GM15510 (cell line): Measurements from ENCODE around the gene KMT2B.

Source experiments
- POLR2A ChIP-seq: IDR thresholded peaks from 3 replicates; pipeline ENCODE4 v1.6.1; 2011; ENCODE audit warnings: borderline replicate concordance; ENCODE audit not compliant: insufficient read length; ENCODE audit errors: extremely low read depth

Gene KMT2B

DNA sequence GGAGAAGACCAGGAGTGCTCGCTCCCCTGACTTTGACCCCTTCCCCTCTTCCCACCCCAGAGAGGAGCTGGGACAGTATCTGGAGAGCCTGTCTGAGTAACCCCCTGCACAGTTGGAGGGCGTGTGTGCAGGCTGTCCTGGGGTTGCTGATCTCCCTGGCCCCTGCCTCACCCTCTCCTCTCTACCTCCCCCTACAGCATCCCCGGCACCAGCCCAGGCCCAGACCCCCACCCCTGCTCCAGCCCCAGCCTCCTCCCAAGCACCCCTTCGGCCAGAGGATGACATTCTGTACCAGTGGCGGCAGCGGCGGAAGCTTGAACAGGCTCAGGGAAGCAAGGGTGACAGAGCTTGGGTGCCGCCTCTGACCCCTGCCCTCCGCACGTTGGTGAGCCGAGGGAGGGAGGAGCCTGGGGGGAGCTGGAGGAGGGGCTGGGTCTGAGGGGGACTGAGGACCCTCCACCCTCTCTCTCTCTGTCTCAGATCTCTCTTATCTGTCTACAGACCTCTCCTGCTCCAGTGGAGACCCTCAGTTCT is 48.8 kb downstream of the KMT2B start:
- TF ChIP-seq POLR2A = no peak

DNA sequence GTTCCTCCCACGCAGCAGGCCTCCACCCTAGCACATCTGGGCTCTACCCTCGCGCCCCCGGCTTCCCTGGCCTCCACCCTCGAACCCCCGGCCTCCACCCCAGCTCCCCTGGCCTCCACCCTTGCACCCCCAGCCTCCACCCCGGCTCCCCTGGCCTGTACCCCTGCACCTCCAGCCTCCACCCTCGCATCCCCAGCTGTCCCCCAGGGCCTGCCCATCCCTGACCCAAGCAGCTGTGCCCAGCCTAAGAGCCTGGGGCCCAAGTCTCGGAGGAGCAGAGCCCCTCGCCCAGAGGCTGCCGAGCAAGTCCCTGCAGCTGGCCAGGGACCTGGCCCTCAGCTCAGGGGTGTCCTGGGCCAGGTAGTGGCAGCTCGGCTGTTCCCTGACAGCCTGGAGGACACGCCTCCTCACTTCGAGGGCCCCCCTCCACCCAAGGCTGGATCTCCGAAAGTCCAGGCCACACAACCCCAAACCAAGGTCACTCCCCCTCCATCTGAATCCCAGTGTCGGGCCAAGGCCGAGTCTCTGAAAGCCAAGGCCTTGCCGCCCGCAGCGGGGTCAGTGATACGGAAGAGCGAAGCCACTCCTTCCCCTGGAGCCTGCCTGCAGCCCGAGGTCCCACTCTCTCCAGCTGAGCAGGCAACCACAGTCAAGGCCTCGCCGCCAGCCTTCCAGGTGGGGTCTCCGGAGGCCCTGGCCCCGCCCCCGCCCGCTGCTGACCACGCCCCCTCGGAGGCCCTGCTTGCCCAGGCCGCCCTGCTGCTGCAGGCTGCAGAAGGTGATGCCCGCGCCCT is 49.7 kb downstream of the KMT2B start:
- TF ChIP-seq POLR2A = no peak

DNA sequence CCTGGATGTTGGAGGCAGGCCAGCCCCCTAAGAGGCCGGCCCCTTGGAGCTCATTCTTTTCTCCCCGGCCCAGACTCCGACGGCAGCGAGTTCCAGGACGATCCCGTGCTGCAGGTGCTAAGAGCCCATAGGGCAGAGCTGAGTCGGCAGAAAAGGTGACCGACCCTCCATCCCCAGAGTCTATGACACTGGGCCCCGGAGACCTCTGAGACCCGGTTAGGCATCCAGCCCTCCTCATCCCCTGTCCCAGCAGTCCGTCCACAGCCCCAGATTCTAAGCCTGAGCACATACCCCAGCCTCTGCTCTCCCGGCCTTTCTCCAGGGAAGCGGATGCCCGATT is 50.2 kb downstream of the KMT2B start:
- TF ChIP-seq POLR2A = no peak

DNA sequence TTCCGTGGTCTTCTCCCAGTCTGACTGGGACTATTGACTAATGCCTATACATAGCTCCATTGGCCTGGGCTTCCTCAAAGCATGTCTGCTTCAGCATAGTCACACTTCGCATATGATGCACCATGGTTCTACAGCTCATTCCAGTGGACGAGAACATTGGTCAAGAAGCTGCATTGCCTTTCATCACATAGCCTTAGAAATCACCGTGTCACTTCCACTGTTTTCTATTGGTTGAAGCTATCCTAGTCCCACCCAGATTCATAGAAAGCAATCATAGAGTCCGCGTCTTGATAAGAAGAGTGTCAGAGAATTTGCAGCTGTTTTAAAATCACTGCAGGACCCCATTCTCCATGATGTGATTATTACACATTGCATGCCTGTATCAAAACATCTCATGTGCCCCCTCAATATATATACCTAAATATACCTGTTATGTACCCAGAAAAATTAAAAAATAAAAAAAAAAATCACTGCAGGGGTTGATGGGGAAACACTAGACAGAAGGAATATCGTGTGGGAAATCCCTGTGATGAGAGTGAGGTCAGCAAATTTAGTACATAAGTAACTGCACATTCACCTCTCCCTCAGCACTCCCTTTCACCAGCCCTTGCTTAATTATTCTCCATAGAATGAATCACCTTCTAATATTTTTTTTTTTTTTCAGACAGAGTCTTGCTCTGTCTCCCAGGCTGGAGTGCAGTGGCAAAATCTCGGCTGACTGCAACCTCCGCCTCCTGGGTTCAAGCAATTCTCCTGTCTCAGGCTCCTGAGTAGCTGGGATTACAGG is 55.4 kb downstream of the KMT2B start:
- no peak for TF ChIP-seq POLR2A

DNA sequence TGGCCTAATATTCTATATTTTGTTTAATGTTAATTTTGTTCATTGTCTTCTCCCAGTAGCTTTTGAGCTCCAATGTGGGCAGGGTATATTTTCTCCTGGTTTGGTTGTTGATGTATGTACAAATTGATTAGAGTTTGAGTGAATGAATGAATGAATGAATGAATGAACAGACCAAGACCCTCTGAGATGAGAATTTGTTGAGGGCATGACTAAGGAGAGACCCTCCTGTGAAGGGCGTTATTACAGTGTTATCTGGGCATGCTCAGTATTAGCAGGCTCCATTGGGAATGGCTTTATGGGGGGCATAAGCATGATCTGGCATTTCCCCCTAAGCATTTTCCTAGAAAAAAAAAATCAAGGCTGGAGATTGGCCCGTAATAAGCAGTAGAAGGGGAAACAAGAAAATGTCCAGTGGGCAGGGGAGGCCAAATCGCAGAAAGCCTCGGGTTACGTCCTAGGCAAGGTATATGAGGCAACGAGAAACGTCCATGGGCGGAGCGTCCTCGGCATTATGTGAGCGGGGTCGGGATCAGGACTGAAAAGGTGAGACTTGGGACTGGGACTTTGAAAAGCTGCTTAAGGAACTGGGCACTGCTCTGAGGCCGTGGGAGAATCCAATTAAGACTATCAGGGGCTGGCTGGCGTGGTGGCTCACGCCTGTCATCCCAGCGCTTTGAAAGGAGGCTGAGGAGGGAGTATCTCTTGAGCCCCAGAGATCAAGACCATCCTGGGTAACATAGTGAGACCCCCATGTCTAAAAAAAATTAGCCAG is 56.7 kb downstream of the KMT2B start:
- TF ChIP-seq POLR2A = no peak

DNA sequence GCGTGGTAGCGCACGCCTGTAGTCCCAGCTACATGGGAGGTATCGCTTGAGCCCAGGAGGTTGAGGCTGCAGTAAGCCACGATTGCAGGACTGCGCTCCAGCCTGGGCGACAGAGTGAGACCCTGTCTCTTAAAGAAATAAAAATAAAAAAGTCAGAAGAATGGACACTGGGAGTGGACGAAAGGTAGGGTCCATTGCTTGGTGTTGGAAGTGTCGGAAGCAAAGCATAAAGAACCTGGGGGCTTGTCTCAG is 57.2 kb downstream of the KMT2B start:
- no peak for TF ChIP-seq POLR2A

DNA sequence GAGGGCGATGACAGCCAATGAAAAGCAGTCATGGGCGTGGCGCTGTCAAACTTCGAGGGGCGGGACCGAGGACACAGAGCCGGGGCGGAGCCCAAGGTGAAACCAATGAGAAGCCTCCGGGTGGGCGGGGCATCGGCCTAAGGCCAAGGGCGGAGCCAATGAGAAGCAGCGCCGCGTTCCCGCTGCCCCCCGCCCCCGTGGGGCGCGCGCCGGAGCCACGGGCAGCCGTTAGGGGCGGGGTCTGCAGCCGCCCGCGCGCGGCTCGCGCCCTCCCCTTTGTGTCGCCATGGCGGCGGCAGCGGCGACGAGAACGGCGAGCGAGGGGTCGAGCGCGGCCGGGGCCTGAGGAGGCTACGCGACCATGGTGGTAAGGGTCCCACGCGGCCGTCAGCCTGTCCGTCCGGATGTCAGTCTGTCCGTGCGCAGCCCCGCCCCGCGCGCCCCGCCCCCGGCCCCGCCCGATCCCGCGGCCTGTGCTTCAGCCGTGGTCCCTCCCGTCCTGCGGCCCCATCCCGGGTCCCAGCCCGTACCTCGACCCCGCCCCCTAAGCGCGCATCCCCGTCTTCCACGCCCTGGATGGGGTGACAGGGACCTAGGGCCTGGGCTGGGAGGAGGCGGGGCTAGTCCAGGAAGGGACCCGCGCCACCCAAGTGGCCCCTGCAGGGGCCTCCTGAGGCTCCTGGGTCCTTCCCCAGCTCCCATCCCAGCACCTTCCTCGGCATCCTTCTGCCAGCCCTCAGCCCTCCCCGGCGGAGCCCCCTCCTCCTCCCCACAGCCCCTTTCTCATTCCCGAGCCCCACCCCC is 57.7 kb downstream of the KMT2B start, which contains the start of gene ARHGAP33:
ARHGAP33 (plus strand) TSS at position 267 of the 804 bp plus-strand sequence; CDS start at position 362, 95 bp downstream.
- TF ChIP-seq POLR2A = peak; percentile 51

DNA sequence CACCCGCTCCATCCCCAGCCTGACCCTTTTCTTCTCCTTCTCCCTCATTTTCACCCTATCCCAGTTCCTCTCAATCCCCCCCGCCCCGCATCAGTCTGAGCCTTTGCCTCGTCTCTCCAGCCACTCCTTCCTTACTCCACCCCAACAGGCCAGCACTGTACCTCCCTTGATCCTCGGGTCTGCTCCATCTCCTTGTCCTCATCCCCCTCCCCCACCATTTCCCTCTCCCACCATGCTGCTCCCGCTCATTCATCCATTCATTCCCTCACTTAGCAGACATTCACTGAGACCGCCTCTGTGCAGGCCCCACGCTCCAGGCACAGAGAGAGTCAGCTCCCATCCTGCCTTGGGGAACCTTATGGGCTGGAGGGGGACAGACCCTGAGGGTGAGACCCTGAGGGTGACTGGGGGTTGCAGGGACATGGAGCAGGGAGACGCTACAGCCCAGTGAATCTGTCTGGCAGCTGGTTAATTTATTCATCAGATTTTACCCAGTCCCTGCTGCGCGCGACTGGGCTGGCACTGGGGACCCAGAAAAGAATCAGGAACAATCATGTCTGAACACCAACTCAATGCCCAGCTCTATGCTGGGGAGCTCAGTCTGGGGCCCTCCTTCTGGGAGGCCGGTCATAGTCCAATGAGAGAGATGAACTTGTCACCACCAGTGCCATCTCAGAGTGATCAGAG is 58.4 kb downstream of the KMT2B start:
- no peak for TF ChIP-seq POLR2A

DNA sequence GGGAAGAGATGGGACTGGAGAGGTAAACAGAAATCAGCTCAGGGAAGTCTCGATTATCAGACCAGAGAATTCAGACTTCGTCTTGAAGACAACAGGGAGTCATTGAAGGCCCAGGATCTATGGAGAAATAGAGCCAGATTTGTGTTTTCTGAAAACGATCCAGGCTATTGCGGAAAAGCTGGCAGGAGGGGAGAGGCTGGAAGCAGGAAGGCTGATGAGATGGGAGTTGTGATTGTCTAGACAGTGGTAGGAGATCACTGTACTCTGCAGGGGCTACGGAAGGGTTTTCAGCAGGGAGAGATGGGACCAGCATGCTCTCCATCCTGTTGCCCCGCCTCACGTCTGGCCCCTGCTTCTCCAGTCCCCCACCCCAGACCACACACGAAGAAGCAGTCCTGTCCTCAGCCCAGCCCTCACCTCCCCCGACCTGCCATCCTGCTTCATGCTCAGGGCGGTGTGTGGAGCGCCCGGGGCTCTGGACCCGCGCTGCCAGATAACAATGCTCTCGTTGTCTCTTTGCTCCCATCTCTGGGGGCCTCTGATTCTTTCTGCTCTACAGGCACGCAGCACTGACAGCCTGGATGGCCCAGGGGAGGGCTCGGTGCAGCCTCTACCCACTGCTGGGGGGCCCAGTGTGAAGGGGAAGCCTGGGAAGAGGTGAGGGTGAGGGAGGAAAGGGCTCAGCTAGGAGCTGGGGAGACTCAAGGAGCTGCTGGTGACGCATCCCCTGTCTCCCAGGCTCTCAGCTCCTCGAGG is 59.5 kb downstream of the KMT2B start:
- TF ChIP-seq POLR2A = no peak

DNA sequence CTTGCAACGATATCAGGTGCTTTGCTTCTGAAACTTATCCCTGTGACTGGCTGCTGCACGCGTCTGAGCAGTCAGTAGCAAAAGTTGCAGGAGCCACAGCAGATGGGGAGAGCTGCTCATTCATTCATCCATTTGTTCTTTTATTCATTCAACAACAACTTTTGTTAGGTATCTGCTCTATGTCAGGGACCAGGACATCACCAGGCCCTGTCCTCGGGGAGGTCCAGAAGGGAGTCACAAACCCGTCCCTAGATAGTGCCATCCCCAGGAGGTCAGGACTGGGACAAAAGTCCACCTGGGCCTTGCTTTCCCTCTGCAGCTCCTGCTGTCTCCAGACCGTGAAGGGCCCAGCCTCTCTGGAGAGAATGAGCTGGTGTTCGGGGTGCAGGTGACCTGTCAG is 60.2 kb downstream of the KMT2B start:
- no peak for TF ChIP-seq POLR2A

DNA sequence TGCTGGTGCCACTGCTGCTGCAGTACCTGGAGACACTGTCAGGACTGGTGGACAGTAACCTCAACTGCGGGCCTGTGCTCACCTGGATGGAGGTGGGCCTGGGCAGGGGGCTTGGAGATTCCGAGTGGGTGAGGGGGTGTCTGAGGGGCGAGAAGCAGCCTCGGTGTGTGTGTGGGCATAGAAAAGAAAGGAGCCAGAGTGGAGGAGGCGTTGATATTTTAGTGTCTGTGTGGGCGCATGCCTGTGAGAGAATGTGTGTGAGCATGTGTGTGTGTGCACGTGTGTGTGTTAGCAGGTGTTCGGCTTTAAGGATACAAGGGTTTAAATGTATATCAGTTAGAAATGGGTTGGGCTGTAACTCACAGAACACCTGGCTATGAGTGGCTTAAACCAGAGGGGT is 61.2 kb downstream of the KMT2B start:
- TF ChIP-seq POLR2A = no peak

DNA sequence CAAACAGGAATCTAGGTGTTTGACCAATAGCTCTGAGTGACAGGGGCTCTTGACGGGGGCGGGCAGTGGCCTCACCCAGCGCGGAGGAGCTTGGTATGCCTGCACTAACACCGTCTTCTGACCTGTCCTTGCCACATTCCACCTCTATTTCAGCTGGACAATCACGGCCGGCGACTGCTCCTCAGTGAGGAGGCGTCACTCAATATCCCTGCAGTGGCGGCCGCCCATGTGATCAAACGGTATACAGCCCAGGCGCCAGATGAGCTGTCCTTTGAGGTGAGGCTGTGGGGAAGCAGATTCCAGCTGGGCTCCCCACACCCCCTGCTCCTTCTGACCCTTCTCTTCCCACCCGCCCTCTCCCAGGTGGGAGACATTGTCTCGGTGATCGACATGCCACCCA is 62.3 kb downstream of the KMT2B start:
- no peak for TF ChIP-seq POLR2A

DNA sequence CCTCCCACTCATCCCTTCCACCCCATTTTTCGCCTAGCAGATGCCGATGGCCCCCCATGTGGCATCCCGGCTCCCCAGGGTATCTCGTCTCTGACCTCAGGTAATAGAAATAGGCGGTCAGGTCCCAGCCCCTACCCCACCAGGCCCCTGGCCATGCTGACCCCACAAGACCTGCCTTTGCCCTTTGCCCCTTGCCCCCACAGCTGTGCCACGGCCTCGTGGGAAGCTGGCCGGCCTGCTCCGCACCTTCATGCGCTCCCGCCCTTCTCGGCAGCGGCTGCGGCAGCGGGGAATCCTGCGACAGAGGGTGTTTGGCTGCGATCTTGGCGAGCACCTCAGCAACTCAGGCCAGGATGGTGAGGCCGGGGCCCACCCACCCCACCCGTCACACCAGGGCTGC is 62.9 kb downstream of the KMT2B start:
- no peak for TF ChIP-seq POLR2A
